ENCODE results near the gene EXOC6B.

- no peak for TF ChIP-seq POLR2A (IDR thresholded peaks at IDR 0.05)
- TF ChIP-seq, protein P1, sequence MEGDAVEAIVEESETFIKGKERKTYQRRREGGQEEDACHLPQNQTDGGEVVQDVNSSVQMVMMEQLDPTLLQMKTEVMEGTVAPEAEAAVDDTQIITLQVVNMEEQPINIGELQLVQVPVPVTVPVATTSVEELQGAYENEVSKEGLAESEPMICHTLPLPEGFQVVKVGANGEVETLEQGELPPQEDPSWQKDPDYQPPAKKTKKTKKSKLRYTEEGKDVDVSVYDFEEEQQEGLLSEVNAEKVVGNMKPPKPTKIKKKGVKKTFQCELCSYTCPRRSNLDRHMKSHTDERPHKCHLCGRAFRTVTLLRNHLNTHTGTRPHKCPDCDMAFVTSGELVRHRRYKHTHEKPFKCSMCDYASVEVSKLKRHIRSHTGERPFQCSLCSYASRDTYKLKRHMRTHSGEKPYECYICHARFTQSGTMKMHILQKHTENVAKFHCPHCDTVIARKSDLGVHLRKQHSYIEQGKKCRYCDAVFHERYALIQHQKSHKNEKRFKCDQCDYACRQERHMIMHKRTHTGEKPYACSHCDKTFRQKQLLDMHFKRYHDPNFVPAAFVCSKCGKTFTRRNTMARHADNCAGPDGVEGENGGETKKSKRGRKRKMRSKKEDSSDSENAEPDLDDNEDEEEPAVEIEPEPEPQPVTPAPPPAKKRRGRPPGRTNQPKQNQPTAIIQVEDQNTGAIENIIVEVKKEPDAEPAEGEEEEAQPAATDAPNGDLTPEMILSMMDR (IDR thresholded peaks at IDR 0.05 in 4 of 5, conservative IDR thresholded peaks at IDR 0.05 in 1 of 5) = no peak
Observed at GRCh38 chr2:72238311-72238710, 587.5 kb downstream of the EXOC6B start.

Data from gastrocnemius medialis (tissue), 4 donors.